Upper lobe of left lung (tissue), 6 donors: ENCODE results near the gene BOLA2B. TPM values are rescaled to one million over a fixed set of nuclear protein-coding genes. Genes with fewer than 3 reads are reported as not detected.

ENCODE experiments used
- ATAC-seq, 2 donors: fragments of 200-7000 bp; cut with Tn5 transposase; one replicate each; pipeline ENCODE4 v1.9.1; 2022; ENCODE audit warnings: mild to moderate bottlenecking in 2 of 2, moderate library complexity in 2 of 2; ENCODE audit not compliant: low FRiP score in 2 of 2
- DNase-seq, 2 donors: peaks; one replicate each; pipeline ENCODE4 v3.0.0-alpha.2; 2019 to 2020
- H3K27ac ChIP-seq, 4 donors: fragments of 200-600 bp; sonication (generic); one replicate each; pipeline ENCODE4 v1.5.1; 2016 to 2019
- H3K27me3 ChIP-seq, 4 donors: fragments of 200-600 bp; sonication (generic); one replicate each; pipeline ENCODE4 v1.5.1; 2017 to 2019
- H3K36me3 ChIP-seq, 4 donors: fragments of 200-600 bp; sonication (generic); one replicate each; pipeline ENCODE4 v1.5.1; 2016 to 2019
- H3K4me1 ChIP-seq, 4 donors: fragments of 200-600 bp; sonication (generic); one replicate each; pipeline ENCODE4 v1.5.1; 2018 to 2019
- H3K4me3 ChIP-seq, 4 donors: fragments of 200-600 bp; sonication (generic); one replicate each; pipeline ENCODE4 v1.5.1; 2017 to 2019; ENCODE audit warnings: mild to moderate bottlenecking in 2 of 4, moderate library complexity in 1 of 4
- H3K9me3 ChIP-seq, 4 donors: fragments of 200-600 bp; sonication (generic); one replicate each; pipeline ENCODE4 v1.5.1; 2018 to 2019
- EP300 ChIP-seq, 4 donors: sonication (generic); formaldehyde crosslinking; IDR thresholded peaks; one replicate each; pipeline ENCODE4 v1.5.1; 2017; ENCODE audit warnings: antibody characterized with exemption in 4 of 4, control low read depth in 2 of 4
- POLR2A ChIP-seq, 4 donors: fragments of 450-650 bp; IDR thresholded peaks; one replicate each; pipeline ENCODE4 v1.5.1; 2016 to 2017; ENCODE audit warnings: antibody characterized with exemption in 4 of 4, mild to moderate bottlenecking in 2 of 4
- POLR2AphosphoS5 ChIP-seq, 2 donors: sonication (generic); formaldehyde crosslinking; IDR thresholded peaks; one replicate each; pipeline ENCODE4 v1.5.1; 2017; ENCODE audit warnings: antibody characterized with exemption in 2 of 2
- WGBS, 2 donors: methylation state at CpG; one replicate each; pipeline ENCODE4 v1.1.5; 2017 to 2018; 5-methylcytosine and 5-hydroxymethylcytosine counted together
- total RNA-seq, 6 donors: library from RNA; depleted of rRNA in 4 of 6; stranded (reverse); fragments of >200 nt in 4 of 6; gene quantifications; one replicate each; pipeline versions ENCODE4 v1.1.0 to v1.2.1, GENCODE V29; 2016 to 2021
- TF ChIP-seq, protein P1 (sequence below), 6 experiments: fragments of 450-650 bp in 4 of 6; fragments of 200-600 bp in 2 of 6; sonication (generic) in 2 of 6; IDR thresholded peaks; one replicate each; pipeline ENCODE4 v1.5.1; 2016 to 2019; ENCODE audit warnings: antibody characterized with exemption in 6 of 6
- donor health status: DM: no; HTN: no; CAD: no; lungs with moderate emphysema.
- donor health status: DM: no; HTN: yes; CAD: no; lungs with severe emphysema.

The BOLA2B gene
- total RNA-seq, 6 donors from 2014 or later: 58.0 to 173 (median 100) TPM

DNA sequence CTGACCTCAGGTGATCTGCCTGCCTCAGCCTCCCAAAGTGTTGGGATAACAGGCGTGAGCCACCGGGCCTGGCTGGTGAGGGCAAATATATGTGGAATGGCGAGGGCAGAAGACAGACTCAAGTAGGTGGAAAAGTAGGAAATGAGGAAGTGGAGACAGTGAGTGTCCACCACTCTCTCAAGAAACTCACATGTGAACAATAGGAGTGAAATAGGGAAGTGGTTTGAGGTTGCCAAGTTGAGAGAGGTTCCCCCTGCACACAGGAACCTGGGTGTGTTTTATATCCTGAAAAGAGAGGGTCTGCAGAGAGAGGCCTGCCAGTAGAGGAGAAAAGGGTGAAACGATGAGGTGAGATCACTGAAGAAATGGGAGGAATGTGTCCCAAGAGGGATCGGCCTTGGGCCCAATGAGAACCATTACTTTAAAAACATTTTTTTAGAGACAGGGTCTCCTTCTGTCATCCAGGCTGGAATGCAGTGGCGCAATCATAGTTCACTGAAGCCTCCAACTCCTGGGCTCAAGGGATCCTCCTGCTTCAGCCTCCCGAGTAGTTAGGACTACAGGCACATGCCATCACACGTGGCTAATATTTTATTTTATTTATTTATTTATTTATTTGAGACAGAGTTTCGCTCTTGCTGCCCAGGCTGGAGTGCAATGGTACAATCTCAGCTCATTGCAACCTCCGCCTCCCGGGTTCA lies 27.1 kb downstream of the BOLA2B start:
- WGBS, 2 donors: 69 to 77% methylated on average over 11 of the region's 11 CpGs
- peak overlapping the region in 1 of 4 donors; percentile 50 for H3K27ac ChIP-seq
- DNase-seq (peak in 1 of 2 donors; percentile 35), ATAC-seq (peak; percentile 70 to 84)
- no peak for TF ChIP-seq POLR2A (IDR thresholded peaks at IDR 0.05)
- no peak for TF ChIP-seq POLR2AphosphoS5 (IDR thresholded peaks at IDR 0.05)
- TF ChIP-seq, protein P1, sequence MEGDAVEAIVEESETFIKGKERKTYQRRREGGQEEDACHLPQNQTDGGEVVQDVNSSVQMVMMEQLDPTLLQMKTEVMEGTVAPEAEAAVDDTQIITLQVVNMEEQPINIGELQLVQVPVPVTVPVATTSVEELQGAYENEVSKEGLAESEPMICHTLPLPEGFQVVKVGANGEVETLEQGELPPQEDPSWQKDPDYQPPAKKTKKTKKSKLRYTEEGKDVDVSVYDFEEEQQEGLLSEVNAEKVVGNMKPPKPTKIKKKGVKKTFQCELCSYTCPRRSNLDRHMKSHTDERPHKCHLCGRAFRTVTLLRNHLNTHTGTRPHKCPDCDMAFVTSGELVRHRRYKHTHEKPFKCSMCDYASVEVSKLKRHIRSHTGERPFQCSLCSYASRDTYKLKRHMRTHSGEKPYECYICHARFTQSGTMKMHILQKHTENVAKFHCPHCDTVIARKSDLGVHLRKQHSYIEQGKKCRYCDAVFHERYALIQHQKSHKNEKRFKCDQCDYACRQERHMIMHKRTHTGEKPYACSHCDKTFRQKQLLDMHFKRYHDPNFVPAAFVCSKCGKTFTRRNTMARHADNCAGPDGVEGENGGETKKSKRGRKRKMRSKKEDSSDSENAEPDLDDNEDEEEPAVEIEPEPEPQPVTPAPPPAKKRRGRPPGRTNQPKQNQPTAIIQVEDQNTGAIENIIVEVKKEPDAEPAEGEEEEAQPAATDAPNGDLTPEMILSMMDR (IDR thresholded peaks at IDR 0.05): no peak
- TF ChIP-seq EP300 (IDR thresholded peaks at IDR 0.05): no peak
- H3K36me3 ChIP-seq: no peaks in the 10 kb centered on the region
- no peaks in the 10 kb centered on the region for H3K9me3 ChIP-seq
- no peak overlapping the region for H3K4me3 ChIP-seq
- H3K4me1 ChIP-seq: peaks cover 0 to 10% (median 0%) of the 10 kb centered on the region in 4 donors
- H3K27me3 ChIP-seq: no peaks in the 10 kb centered on the region

DNA sequence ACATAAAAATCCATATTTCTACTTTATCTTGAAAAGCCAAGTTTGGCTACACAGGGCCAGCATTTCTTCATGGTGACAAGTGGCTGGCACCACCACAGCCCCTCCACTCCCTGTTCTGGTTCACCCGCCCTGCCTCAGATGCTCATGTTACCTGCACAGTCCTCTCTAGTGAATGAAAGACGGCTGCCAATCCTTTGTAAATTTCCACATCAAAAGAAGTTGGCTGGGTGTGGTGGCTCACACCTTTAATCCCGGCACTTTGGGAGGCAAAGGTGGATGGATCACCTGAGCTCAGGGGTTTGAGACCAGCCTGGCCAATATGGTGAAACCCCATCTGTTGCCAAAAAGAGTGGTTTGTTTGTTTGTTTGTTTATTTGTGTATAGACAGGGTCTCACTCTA lies 29.9 kb downstream of the BOLA2B start:
- Histone ChIP-seq H3K9me3 (no peaks in the 10 kb centered on the region), H3K4me1 (peaks cover 0 to 10% (median 0%) of the 10 kb centered on the region in 4 donors), H3K27me3 (no peaks in the 10 kb centered on the region), H3K4me3 (no peak overlapping the region), H3K27ac (no peak overlapping the region), H3K36me3 (no peaks in the 10 kb centered on the region)
- 76 to 96% methylated on average over 3 of the region's 3 CpGs for WGBS, 2 donors
- ATAC-seq (no peak), DNase-seq (no peak)
- TF ChIP-seq EP300 (IDR thresholded peaks at IDR 0.05) (no peak), POLR2A (IDR thresholded peaks at IDR 0.05) (no peak), POLR2AphosphoS5 (IDR thresholded peaks at IDR 0.05) (no peak)
- TF ChIP-seq, protein P1 (IDR thresholded peaks at IDR 0.05): no peak

DNA sequence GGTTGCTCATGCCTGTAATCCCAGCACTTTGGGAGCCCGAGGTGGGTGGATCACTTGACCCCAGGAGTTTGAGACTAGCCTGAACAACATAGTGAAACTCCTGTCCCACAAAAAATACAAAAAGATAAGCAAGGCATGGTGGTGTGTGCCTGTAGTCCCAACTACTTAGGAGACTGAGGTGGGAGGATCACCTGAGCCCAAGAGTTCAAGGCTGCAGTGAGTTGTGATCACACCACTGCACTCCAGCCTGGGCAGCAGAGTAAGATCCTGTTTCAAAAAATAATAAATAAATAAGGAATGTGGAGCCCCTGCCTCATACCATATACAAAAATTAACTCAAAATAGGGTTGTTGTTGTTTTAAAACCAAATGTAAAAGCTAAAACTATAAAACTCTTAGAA lies 36.3 kb downstream of the BOLA2B start:
- H3K9me3 ChIP-seq: no peaks in the 10 kb centered on the region
- WGBS, 2 donors: 69 to 80% methylated on average over 1 of the region's 1 CpG
- H3K4me1 ChIP-seq: no peaks in the 10 kb centered on the region
- no peak for ATAC-seq
- H3K27ac ChIP-seq: no peak overlapping the region
- DNase-seq: no peak
- H3K4me3 ChIP-seq: no peak overlapping the region
- H3K27me3 ChIP-seq: no peaks in the 10 kb centered on the region
- H3K36me3 ChIP-seq: no peaks in the 10 kb centered on the region
- TF ChIP-seq POLR2AphosphoS5 (IDR thresholded peaks at IDR 0.05): no peak
- no peak for TF ChIP-seq POLR2A (IDR thresholded peaks at IDR 0.05)
- TF ChIP-seq EP300 (IDR thresholded peaks at IDR 0.05): no peak
- TF ChIP-seq, protein P1 (IDR thresholded peaks at IDR 0.05): no peak

DNA sequence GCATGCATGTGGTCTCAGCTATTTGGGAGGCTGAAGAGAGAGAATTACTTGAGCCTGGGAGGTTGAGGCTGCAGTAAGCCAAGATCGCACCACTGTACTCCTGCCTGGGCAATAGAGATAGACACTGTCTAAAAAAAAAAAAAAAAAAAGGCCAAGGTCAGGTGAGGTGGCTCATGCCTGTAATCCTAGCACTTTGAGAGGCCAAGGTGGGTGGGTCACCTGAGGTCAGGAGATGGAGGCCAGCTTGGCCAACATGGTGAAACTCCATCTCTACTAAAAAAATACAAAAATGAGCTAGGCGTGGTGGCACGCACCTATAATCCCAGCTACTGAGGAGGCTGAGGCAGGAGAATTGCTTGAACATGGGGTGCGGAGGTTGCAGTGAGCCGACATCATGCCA lies 38.3 kb downstream of the BOLA2B start:
- TF ChIP-seq EP300 (IDR thresholded peaks at IDR 0.05) (no peak), POLR2AphosphoS5 (IDR thresholded peaks at IDR 0.05) (no peak), POLR2A (IDR thresholded peaks at IDR 0.05) (no peak)
- TF ChIP-seq, protein P1 (IDR thresholded peaks at IDR 0.05): no peak
- Histone ChIP-seq H3K27me3 (no peaks in the 10 kb centered on the region), H3K27ac (no peak overlapping the region), H3K4me3 (no peak overlapping the region), H3K36me3 (no peaks in the 10 kb centered on the region), H3K9me3 (no peaks in the 10 kb centered on the region), H3K4me1 (no peaks in the 10 kb centered on the region)
- DNase-seq (no peak), ATAC-seq (no peak)
- WGBS, 2 donors: 97 to 99% methylated on average over 5 of the region's 5 CpGs

DNA sequence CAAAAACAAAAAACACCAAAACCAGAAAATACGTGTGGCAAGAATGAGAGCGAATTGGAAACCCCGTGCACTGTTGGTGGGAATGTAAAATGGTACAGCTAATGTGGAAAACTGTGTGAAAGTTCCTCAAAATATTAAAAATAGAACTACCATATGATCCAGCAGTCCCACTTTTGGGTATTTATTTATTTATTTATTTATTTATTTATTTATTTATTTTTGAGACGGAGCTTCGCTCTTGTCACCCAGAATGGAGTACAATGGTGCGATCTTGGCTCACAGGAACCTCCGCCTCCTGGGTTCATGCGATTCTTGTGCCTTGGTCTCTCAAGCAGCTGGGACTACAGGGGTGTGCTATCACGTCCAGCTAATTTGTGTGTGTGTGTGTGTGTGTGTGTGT lies 40.9 kb downstream of the BOLA2B start:
- ATAC-seq (no peak), DNase-seq (no peak)
- Histone ChIP-seq H3K36me3 (no peaks in the 10 kb centered on the region), H3K27me3 (no peaks in the 10 kb centered on the region), H3K4me3 (no peak overlapping the region), H3K9me3 (peaks cover 0 to 13% (median 6%) of the 10 kb centered on the region in 4 donors), H3K27ac (no peak overlapping the region), H3K4me1 (no peaks in the 10 kb centered on the region)
- TF ChIP-seq POLR2A (IDR thresholded peaks at IDR 0.05): no peak
- TF ChIP-seq EP300 (IDR thresholded peaks at IDR 0.05): no peak
- no peak for TF ChIP-seq POLR2AphosphoS5 (IDR thresholded peaks at IDR 0.05)
- TF ChIP-seq, protein P1 (IDR thresholded peaks at IDR 0.05): no peak
- 94 to 97% methylated on average over 9 of the region's 9 CpGs for WGBS, 2 donors
